OCI-LY3 (cell line): ENCODE measurements around the gene MIER2.

Source experiments
- H2AFZ ChIP-seq: fragments of 200-600, 300-600 bp; shearing (Covaris generic); 2 replicates; pipeline ENCODE4 v1.6.0; 2014; ENCODE audit warnings: antibody characterized with exemption, low read depth, low read length
- H3K27ac ChIP-seq: fragments of 200-600, 300-600 bp; sonication (generic); 2 replicates; pipeline ENCODE4 v1.5.1; 2014; ENCODE audit warnings: mild to moderate bottlenecking, low read length, moderate library complexity, mixed read lengths
- H3K27me3 ChIP-seq: fragments of 200-600, 300-600 bp; sonication (generic); 2 replicates; pipeline ENCODE4 v1.6.1; 2014; ENCODE audit warnings: low read depth, low read length, mixed read lengths
- H3K36me3 ChIP-seq: fragments of 200-600, 300-600 bp; sonication (generic); replicated peaks from 2 replicates; pipeline ENCODE3; 2014; ENCODE audit warnings: low read depth, low read length, mixed read lengths
- H3K4me1 ChIP-seq: fragments of 300-600, 200-600 bp; sonication (generic); 2 replicates; pipeline ENCODE4 v1.6.1; 2014; ENCODE audit warnings: low read length, mixed read lengths
- H3K4me2 ChIP-seq: fragments of 200-600, 300-600 bp; sonication (generic); 2 replicates; pipeline ENCODE4 v1.6.1; 2014; ENCODE audit warnings: low read length, mixed read lengths
- H3K4me3 ChIP-seq: fragments of 300-600, 200-600 bp; sonication (generic); 2 replicates; pipeline ENCODE4 v1.5.1; 2014; ENCODE audit warnings: antibody characterized with exemption, mild to moderate bottlenecking, low read length, moderate library complexity
- H3K79me2 ChIP-seq: fragments of 300-600, 200-600 bp; shearing (Covaris generic); 2 replicates; pipeline ENCODE4 v1.6.1; 2014; ENCODE audit warnings: mild to moderate bottlenecking, low read length, mixed read lengths
- H3K9ac ChIP-seq: fragments of 300-600, 200-600 bp; shearing (Covaris generic); 2 replicates; pipeline ENCODE4 v1.6.0; 2014; ENCODE audit warnings: mild to moderate bottlenecking, low read length, moderate library complexity
- H3K9me3 ChIP-seq: fragments of 200-600, 300-600 bp; shearing (Covaris generic); 2 replicates; pipeline ENCODE4 v1.6.1; 2014; ENCODE audit warnings: low read length, mixed read lengths; ENCODE audit not compliant: insufficient read depth
- H4K20me1 ChIP-seq: fragments of 200-600, 300-600 bp; sonication (generic); 2 replicates; pipeline ENCODE4 v1.6.1; 2016; ENCODE audit warnings: low read length, mixed read lengths; ENCODE audit not compliant: insufficient read depth
- CTCF ChIP-seq: fragments of 200-600, 300-600 bp; sonication (generic); IDR thresholded peaks from 2 replicates; pipeline ENCODE4 v1.5.1; 2014; ENCODE audit warnings: antibody characterized with exemption, low read length, low read depth
- EZH2phosphoT487 ChIP-seq: fragments of 200-600 bp; shearing (Covaris generic); IDR thresholded peaks from 2 replicates; pipeline ENCODE4 v1.6.1; 2018; ENCODE audit warnings: antibody characterized with exemption, mixed run types, low read depth

Gene MIER2

DNA sequence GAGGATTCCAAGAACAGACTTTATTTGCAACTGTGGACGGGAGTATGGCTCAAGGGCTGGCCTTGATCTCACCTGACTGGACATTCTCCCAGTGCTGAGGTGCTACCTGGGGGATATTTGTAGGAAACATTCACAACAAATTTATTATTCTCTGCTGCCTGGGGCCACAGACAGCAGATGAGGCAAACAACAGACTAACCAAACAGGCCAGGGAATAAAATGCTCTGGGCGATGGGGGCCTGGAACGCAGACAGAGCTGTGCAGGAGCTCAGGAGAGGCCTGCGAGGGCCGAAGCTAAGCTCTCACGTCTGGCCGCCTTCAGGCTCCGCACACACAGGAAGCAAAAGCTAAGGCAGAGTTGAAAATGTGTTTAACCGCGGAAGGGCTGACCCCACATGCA, 61.2 kb downstream of the MIER2 start:
- Histone ChIP-seq H4K20me1 (no peaks in the 10 kb centered on the region), H3K9ac (no peak overlapping the region), H3K9me3 (no peaks in the 10 kb centered on the region), H3K79me2 (no peaks in the 10 kb centered on the region), H3K27ac (no peak overlapping the region), H2AFZ (no peak overlapping the region), H3K27me3 (0 out of 2 replicates have a peak, but pooled peaks cover 3% of the 10 kb centered on the region), H3K36me3 (no peaks in the 10 kb centered on the region), H3K4me3 (no peak overlapping the region), H3K4me1 (no peaks in the 10 kb centered on the region), H3K4me2 (no peak overlapping the region)
- TF ChIP-seq CTCF = no peak
- TF ChIP-seq EZH2phosphoT487 = no peak

DNA sequence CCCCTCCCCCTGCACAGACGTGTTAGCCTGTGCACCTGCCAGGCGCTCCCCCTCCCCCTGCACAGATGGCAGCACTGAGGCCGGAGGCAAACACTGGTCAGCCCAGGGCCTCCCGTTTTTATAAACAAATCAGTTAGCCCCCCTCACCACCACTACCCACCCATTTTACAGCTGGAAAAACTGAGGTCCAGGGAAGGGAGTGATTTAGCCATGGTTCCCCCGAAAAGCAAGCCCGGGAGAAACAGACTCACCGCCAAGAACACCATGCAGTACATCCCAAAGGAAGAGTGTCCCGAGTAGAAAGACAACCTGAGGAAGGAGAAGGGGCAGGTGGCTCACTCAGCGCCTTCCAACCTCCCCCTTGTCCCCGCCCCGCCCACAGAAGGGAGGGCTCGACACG, 62.1 kb downstream of the MIER2 start:
- no peak overlapping the region for H3K9ac ChIP-seq
- no peak for TF ChIP-seq EZH2phosphoT487
- TF ChIP-seq CTCF = no peak
- H3K9me3 ChIP-seq = no peaks in the 10 kb centered on the region
- H3K4me1 ChIP-seq = no peaks in the 10 kb centered on the region
- no peak overlapping the region for H3K27ac ChIP-seq
- H3K4me2 ChIP-seq = no peak overlapping the region
- H4K20me1 ChIP-seq = no peaks in the 10 kb centered on the region
- H3K4me3 ChIP-seq = no peak overlapping the region
- no peaks in the 10 kb centered on the region for H3K79me2 ChIP-seq
- H3K27me3 ChIP-seq = 0 out of 2 replicates have a peak, but pooled peaks cover 3% of the 10 kb centered on the region
- H2AFZ ChIP-seq = no peak overlapping the region
- H3K36me3 ChIP-seq = no peaks in the 10 kb centered on the region

- Histone ChIP-seq H3K4me3 (no peak overlapping the region), H3K4me2 (no peak overlapping the region), H3K9me3 (no peaks in the 10 kb centered on the region), H4K20me1 (no peaks in the 10 kb centered on the region), H3K4me1 (no peaks in the 10 kb centered on the region), H3K36me3 (no peaks in the 10 kb centered on the region), H3K27me3 (0 out of 2 replicates have a peak, but pooled peaks cover 3% of the 10 kb centered on the region), H3K27ac (no peak overlapping the region), H3K9ac (no peak overlapping the region), H3K79me2 (no peaks in the 10 kb centered on the region), H2AFZ (no peak overlapping the region)
- TF ChIP-seq CTCF = no peak; the same call in 1 of the 2 replicates
- no peak for TF ChIP-seq EZH2phosphoT487
Observed at GRCh38 chr19:281992-282391, 62.6 kb downstream of the MIER2 start.

DNA sequence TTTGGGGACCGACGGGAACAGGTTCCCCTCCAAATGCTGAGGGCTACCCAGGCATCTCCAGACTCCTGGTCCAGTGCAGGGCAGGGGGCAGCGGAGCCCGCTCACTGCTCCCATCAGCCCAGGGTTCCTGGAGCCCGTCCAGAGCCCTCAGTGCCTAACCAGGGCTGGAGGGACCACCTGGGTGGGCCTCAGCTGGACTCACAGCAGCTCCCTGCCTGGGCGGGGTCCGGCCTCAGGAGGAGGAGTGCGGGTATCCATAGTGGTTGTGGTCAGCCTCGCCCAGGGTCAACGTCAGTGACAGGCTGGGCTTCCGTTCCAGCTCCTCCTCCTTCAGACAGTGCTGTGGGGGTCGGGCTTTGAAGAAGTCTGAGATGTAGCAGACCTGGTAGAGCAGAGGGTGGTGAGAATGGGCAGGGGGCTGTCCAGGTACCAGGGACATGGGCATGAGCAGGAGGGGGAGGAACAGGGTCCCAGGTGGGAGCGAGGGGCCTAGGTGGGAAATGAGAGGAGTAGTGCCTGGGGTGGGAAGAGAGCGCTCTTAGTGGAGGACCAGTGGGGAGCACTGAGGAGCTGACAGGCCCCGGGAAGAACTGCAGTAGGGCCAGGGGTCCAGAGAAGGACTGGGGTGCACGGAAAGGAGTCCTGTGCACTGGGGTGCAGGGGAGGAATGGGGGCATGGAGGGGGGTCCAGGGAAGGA, 63.3 kb downstream of the MIER2 start:
- no peak overlapping the region for H2AFZ ChIP-seq
- H4K20me1 ChIP-seq = no peaks in the 10 kb centered on the region
- no peak overlapping the region for H3K4me3 ChIP-seq
- H3K27me3 ChIP-seq = 0 out of 2 replicates have a peak, but pooled peaks cover 3% of the 10 kb centered on the region
- H3K27ac ChIP-seq = no peak overlapping the region
- H3K9ac ChIP-seq = no peak overlapping the region
- H3K79me2 ChIP-seq = no peaks in the 10 kb centered on the region
- TF ChIP-seq EZH2phosphoT487 (no peak), CTCF (no peak)
- H3K9me3 ChIP-seq = no peaks in the 10 kb centered on the region
- no peaks in the 10 kb centered on the region for H3K4me1 ChIP-seq
- H3K36me3 ChIP-seq = no peaks in the 10 kb centered on the region
- no peak overlapping the region for H3K4me2 ChIP-seq
